ENCODE measurements around the gene FMO4. TPM values are rescaled to one million over a fixed set of nuclear protein-coding genes. Genes with fewer than 3 reads are reported as not detected.
"Not testable (repeated sequence)": the region's sequence is repeated elsewhere in the genome, so short reads cannot be mapped to it uniquely, and the experiment has no call there.

The FMO4 gene
- total and polyA plus RNA-seq, 2 donors (not counting 3 experiments of a cell fraction or from before 2014, with no cell fraction given): 0.25 to 0.33 TPM

DNA sequence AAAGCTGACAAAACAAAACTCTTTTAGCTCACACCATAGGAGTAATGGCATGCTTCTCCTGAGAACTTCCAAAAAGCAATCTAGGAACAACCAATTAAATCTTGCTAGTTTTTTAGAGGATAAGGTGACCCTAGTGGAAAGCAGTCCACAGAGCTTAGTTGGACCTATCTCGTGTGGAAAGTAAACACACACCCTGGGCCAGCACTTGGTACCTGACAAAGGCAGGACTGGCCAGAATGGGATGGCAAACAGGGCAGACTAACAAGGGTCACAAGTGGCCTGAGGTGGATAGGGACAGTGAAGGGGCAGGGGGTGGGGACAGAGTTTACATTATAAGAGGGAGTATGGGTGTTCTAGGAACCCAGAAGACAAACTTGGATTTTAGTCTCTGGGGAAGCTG is 22.0 kb downstream of the FMO4 start:
- POLR2A ChIA-PET: no interaction called here
- no peak overlapping the region for H3K4me3 ChIP-seq (replicated peaks in 1 of 3; ENCODE audit: insufficient read depth in 1 of 3, low read depth in 1 of 3, low read length in 3 of 3)
- H3K9ac ChIP-seq (replicated peaks; ENCODE audit: extremely low read depth, insufficient read depth, low read length): no peak overlapping the region
- intact Hi-C loops (cut with micrococcal nuclease): no loop called here
- H3K36me3 ChIP-seq (ENCODE audit: control insufficient read depth in 2 of 2, extremely low read depth in 1 of 2, insufficient read depth in 2 of 2, low read length in 2 of 2): no peaks in the 10 kb centered on the region
- no peak for TF ChIP-seq JUN (IDR thresholded peaks at IDR 0.05; ENCODE audit: borderline replicate concordance, insufficient read depth, insufficient read length, low read depth)
- TF ChIP-seq GATA2 (IDR thresholded peaks at IDR 0.05; ENCODE audit: insufficient read depth, insufficient read length, low read depth, low read length): no peak
- TF ChIP-seq, protein P1, sequence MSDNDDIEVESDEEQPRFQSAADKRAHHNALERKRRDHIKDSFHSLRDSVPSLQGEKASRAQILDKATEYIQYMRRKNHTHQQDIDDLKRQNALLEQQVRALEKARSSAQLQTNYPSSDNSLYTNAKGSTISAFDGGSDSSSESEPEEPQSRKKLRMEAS (IDR thresholded peaks at IDR 0.05; ENCODE audit: insufficient read depth, insufficient read length): no peak
- FAIRE-seq (no peak), DNase-seq (ENCODE audit: low read depth, low spot score) (no peak)
- CTCF ChIA-PET: no interaction called here
- no peak overlapping the region for H3K4me2 ChIP-seq (ENCODE audit: insufficient read depth, low read length)
- no peaks in the 10 kb centered on the region for H3K4me1 ChIP-seq (ENCODE audit: control insufficient read depth, extremely low read depth, insufficient read depth, low read length)
- no peaks in the 10 kb centered on the region for H3K27me3 ChIP-seq (ENCODE audit: control insufficient read depth in 2 of 2, insufficient read depth in 2 of 2, low read length in 2 of 2)
- no peak overlapping the region for H2AFZ ChIP-seq (ENCODE audit: low read depth, low read length)
- no peaks in the 10 kb centered on the region for H4K20me1 ChIP-seq (replicated peaks; ENCODE audit: control insufficient read depth, extremely low read depth, insufficient read depth, low read length)
- no peaks in the 10 kb centered on the region for H3K9me1 ChIP-seq (replicated peaks; ENCODE audit: control insufficient read depth, extremely low read depth, insufficient read depth, low read length)
- no peaks in the 10 kb centered on the region for H3K79me2 ChIP-seq (ENCODE audit: control insufficient read depth, insufficient read depth, low read length)
- no peaks in the 10 kb centered on the region for H3K9me3 ChIP-seq (replicated peaks; ENCODE audit: control insufficient read depth, insufficient read depth, low read length)
- no peak overlapping the region for H3K27ac ChIP-seq (ENCODE audit: insufficient read depth, low read depth, low read length)
- BruUV-seq (replicated peaks): no TSS peak
- dilution Hi-C loops (cut with MboI; ENCODE audit: extremely low pct_ligation_motif_present, low sequenced_read_pairs): no loop called here

DNA sequence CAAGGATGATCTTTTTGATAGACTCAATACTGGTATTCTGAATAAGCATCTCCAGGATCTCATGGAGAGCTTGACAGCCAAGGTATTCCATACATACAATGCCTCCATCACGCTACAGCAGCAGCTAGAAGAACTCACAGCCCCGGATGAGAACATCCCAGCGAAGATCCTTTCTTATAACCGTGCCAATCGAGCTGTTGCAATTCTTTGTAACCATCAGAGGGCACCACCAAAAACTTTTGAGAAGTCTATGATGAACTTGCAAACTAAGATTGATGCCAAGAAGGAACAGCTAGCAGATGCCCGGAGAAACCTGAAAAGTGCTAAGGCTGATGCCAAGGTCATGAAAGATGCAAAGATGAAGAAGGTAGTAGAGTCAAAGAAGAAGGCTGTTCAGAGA is 25.4 kb downstream of the FMO4 start:
- BruUV-seq (replicated peaks); H3K27ac ChIP-seq (ENCODE audit: insufficient read depth, low read depth, low read length); H3K4me2 ChIP-seq (ENCODE audit: insufficient read depth, low read length); H3K79me2 ChIP-seq (ENCODE audit: control insufficient read depth, insufficient read depth, low read length); H3K9me3 ChIP-seq (replicated peaks; ENCODE audit: control insufficient read depth, insufficient read depth, low read length); H3K9me1 ChIP-seq (replicated peaks; ENCODE audit: control insufficient read depth, extremely low read depth, insufficient read depth, low read length); POLR2A ChIA-PET; DNase-seq (ENCODE audit: low read depth, low spot score); intact Hi-C loops (cut with micrococcal nuclease); H3K4me1 ChIP-seq (ENCODE audit: control insufficient read depth, extremely low read depth, insufficient read depth, low read length); H3K9ac ChIP-seq (replicated peaks; ENCODE audit: extremely low read depth, insufficient read depth, low read length); H3K4me3 ChIP-seq (replicated peaks in 1 of 3; ENCODE audit: insufficient read depth in 1 of 3, low read depth in 1 of 3, low read length in 3 of 3); H3K27me3 ChIP-seq (ENCODE audit: control insufficient read depth in 2 of 2, insufficient read depth in 2 of 2, low read length in 2 of 2); H4K20me1 ChIP-seq (replicated peaks; ENCODE audit: control insufficient read depth, extremely low read depth, insufficient read depth, low read length); H2AFZ ChIP-seq (ENCODE audit: low read depth, low read length); CTCF ChIA-PET; dilution Hi-C loops (cut with MboI; ENCODE audit: extremely low pct_ligation_motif_present, low sequenced_read_pairs); H3K36me3 ChIP-seq (ENCODE audit: control insufficient read depth in 2 of 2, extremely low read depth in 1 of 2, insufficient read depth in 2 of 2, low read length in 2 of 2): not testable (repeated sequence)
- peak; percentile 8 for FAIRE-seq
